Measurements from ENCODE around the gene TMEM62.
"Not testable (repeated sequence)": the region's sequence is repeated elsewhere in the genome, so short reads cannot be mapped to it uniquely, and the experiment has no call there.

Gene TMEM62

DNA sequence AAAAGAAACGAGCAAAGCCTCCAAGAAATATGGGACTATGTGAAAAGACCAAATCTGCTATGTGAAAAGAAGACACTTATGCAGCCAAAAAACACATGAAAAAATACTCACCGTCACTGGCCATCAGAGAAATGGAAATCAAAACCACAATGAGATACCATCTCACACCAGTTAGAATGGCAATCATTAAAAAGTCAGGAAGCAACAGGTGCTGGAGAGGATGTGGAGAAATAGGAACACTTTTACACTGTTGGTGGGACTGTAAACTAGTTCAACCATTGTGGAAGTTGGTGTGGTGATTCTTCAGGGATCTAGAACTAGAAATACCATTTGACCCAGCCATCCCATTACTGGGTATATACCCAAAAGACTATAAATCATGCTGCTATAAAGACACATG, 43.8 kb downstream of the TMEM62 start:
- not testable (repeated sequence) for DNase-seq (ENCODE audit: low read depth, low spot score)

DNA sequence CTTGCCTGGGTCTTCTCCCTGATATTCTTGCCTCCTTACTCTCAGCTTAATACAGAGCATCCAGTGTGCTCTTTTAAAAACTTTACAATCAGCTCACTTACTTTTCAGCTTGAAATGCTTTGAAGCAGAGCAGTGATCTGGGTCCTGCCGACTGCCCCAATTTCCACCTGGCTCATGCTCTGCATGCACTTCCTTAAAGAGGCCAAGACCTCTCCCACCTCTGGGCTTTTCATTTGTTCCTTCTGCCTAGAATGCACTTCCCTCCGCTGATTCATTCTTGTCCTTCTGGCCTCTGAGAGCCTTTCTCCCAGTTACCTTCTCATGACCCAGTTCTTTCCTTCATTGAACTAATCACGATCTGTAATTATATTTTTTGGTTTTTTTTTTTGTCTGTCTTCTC, 49.9 kb downstream of the TMEM62 start:
- no peak for DNase-seq (ENCODE audit: low read depth, low spot score)

DNA sequence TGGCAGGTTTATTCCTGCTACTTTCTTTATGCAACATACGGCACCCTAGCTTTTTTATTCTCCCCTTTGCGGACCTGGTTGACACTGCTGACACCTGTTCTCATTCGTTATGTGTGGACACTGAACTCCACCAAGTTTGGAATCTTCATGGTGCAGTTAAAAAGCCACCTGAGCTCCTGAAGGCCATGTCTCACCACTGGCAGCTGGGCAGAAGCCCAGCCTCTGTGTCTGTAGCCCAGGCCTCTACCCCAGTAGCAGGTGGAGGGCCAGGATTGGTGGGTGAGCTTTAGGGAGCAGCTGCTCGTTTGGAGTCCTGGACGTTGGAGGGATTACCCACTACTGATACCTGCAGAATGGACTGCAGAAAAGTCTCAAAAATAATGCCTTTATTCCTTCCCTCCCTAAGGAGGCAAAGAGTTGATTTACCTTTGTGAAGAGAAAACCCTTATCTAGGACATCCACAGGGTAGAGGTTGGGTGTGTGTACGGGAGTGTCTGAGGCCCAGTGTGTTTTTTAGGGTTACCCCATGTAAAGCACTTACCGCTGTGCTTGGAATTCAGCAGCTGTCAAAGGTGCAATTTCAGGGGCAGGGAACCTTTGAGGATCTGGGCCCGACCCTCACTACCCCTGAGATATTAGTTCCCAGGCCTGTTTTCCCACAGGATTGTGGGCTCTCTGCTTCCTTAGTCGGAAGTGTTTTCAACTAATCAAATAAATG, 51.2 kb downstream of the TMEM62 start:
- no peak for DNase-seq (ENCODE audit: low read depth, low spot score)

DNA sequence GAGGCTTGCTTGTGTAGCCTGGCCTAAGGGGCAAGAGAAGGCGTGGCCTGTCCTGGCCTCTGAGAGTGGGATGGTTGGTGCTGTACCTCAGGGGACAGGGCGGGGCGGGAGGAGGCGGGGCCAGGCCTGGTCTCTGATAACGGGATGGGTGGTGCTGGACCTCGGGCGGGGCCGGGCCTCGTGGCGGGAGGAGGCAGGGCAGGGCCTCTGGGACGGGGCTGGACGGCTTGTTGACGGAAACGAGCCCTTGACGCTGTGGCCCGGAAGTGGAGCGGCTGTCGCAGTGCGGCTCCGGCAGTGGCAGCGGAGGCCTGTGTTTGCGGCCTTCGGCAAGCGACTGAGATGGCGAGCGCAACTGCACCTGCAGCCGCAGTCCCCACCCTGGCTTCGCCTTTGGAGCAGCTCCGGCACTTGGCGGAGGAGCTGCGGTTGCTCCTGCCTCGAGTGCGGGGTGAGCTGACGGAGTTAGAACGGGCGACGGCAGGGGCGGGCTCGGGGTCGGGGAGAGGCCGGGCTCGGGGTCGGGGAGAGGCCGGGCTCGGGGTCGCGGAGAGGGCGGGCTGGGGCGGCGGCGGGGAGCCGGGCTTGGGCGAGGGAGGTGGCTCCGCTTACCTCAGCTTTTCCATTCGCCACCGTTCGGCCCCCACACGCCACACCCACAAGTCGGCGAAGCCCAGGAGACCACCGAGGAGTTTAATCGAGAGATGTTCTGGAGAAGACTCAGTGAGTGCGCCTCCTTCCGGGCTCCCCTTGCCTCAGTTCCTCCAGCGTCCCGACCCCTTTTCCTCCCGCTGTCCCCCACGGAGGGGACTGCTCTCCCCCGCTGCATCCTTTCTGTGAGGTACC, 52.0 kb downstream of the TMEM62 start, which contains the start of gene CCNDBP1:
TSS of gene CCNDBP1 (plus strand) at position 247 of the 846 bp plus-strand sequence. CDS start at position 343, 96 bp downstream.
- DNase-seq (ENCODE audit: low read depth, low spot score): no peak

DNA sequence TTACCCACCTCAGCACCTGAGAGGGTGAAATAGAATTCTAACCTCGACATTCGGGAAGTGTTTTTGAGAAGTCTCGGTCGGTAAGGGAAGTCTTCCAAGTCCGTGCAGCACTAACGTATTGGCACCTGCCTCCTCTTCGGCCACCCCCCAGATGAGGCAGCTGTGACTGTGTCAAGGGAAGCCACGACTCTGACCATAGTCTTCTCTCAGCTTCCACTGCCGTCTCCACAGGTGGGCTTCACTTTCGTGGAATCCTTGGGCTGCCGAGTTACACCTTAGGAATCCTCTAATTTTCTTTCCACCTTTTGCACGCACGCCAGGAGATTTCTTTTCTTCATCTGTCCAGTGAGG, 52.6 kb downstream of the TMEM62 start:
- no peak for DNase-seq (ENCODE audit: low read depth, low spot score)

DNA sequence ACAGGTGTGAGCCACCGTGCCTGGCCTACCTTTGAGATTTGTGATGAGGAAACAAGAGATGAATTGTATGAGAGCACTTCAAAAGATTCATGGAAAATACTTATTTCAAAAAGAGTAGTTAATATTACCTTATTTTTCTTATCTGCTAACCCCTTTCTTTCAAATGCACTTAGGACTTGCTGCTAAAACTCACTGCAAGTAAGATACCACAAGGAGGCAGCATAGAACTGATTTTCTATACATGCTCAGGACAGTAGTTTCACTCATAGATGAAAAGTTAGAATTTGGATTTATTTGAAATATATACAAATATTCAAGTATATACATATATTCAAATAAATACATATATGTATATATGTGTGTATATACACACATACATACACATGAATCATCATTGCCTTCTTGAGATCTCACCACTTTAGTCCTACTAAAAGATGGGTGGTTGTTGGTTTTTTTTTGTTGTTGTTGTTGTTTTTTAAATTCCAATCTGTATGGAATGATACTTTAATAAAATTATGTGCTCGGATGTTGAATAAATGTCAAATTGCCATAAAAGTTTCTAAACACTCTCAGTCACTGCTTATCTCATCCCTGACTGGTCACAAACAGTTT, 54.3 kb downstream of the TMEM62 start:
- no peak for DNase-seq (ENCODE audit: low read depth, low spot score)

DNA sequence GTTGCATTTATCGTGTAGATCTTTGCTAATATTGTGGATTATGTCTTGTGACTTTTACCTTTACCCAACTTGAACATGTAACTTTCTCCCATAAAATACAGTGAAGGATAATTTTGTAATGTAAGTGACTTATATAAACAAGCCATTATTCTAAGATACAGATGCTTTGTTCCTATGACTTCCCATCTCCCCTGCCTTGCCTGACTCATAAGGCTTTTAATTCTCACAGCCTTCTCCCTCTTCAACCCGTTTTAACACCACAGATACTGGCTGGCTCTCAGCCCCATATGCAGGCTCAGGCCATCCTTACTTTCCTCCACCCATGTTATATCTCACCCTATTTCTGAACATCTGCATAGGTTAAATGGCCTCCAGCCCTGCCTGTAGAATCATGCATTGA, 55.9 kb downstream of the TMEM62 start:
- DNase-seq (ENCODE audit: low read depth, low spot score): no peak

DNA sequence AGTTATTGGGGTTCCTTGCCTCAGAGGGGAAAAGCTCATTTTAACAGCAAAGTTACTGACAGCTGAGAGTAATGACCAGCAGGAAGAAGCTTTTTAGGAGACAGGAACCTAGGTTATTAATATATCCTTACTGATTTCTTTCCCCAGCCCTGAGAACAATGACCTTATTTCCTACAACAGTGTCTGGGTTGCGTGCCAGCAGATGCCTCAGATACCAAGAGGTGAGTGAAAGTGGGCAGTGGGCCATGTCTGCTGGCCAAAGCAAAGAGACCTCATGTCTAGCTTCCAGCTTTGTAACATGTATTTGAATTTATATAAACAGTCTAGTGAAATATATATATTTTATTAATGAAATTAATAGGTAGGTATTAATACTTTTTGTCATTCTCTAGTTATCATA, 56.8 kb downstream of the TMEM62 start:
- DNase-seq (ENCODE audit: low read depth, low spot score): no peak

DNA sequence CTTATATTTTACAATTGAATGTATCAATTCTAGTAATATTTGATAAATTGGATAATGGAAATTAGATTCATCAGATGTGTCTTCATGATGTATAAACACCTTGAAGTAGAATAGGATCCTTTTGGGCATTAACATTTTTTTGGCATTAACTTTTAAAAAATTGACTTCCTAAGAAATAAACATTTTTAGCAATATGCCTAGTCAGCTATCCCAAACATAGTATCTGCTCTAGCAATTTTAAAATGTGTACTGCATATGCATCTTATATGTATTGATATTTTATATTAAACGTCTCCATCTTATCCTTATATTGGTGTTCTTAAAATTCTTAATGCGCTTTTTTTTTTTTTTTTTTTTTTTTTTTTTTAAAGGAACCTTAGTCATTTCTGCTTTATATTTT, 60.3 kb downstream of the TMEM62 start:
- DNase-seq (ENCODE audit: low read depth, low spot score): no peak

DNA sequence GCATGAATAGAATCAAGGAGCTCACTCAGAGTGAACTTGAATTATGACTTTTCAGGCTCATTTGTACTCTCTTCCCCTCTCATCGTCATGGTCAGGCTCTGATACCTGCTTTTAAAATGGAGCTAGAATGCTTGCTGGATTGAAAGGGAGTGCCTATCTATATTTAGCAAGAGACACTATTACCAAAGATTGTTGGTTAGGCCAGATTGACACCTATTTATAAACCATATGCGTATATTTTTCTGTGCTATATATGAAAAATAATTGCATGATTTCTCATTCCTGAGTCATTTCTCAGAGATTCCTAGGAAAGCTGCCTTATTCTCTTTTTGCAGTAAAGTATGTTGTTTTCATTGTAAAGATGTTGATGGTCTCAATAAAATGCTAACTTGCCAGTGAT, 61.4 kb downstream of the TMEM62 start:
- no peak for DNase-seq (ENCODE audit: low read depth, low spot score)

DNA sequence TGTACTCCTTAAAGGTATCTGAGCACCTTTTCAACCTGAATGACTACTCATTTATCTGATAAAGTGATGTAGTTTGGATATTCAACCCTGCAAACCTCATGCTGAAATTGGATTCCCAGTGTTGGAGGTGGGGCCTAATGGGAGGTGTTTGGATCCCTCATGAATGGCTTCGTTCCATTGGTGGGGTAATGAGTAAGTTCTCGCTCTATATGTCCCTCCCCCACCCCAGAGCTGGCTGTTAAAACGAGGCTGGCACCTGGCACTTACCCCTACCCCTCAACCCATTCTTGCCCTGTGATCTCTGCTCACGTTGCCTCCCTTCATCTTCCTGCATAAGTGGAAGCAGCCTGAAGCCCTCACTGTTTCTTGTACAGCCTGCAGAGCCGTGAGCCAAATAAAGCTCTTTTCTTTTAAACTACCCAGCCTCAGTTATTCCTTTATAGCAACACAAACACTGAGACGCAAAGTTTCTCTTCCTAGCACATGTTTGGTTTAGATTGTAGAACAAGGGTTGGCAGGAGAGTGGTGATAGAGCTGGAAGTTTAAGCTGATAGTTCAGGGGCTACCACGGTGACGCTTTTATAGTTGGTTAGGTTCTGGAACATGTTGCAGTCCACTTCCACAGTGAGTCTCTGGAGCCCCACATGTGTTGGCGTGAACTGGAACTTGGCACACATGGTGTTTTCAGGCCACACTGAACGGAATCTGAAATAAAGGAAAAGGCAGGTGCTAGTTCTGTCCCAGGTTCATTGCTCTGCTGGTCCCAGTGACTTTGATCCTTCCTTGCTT, 63.6 kb downstream of the TMEM62 start:
- DNase-seq (ENCODE audit: low read depth, low spot score): no peak

DNA sequence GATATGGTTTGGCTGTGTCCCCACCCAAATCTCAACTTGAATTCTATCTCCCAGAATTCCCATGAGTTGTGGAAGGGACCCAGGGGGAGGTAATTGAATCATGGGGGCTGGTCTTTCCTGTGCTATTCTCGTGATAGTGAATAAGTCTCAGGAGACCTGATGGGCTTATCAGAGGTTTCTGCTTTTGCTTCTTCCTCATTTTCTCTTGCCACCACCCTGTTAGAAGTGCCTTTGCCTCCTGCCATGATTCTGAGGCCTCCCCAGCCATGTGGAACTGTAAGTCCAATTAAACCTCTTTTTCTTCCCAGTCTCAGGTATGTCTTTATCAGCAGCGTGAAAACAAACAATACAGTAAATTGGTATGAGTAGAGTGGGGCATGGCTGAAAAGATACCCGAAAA, 64.4 kb downstream of the TMEM62 start:
- not testable (repeated sequence) for DNase-seq (ENCODE audit: low read depth, low spot score)

DNA sequence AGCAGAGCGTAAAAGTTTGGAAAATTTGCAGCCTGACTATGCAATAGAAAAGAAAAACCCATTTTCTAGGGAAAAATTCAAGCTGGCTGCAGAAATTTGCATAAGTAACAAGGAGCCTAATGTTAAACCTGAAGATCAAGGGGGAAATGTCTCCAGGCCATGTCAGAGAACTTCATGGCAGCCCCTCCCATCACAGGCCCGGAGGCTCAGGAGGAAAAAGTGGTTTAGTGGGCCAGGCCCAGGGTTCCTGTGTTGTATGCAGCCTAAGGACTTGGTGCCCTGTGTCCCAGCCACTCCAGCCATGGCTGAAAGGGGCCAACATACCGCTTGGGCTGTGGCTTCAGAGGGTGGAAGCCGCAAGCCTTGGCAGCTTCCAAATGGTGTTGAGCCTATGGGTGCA, 65.2 kb downstream of the TMEM62 start:
- not testable (repeated sequence) for DNase-seq (ENCODE audit: low read depth, low spot score)

DNA sequence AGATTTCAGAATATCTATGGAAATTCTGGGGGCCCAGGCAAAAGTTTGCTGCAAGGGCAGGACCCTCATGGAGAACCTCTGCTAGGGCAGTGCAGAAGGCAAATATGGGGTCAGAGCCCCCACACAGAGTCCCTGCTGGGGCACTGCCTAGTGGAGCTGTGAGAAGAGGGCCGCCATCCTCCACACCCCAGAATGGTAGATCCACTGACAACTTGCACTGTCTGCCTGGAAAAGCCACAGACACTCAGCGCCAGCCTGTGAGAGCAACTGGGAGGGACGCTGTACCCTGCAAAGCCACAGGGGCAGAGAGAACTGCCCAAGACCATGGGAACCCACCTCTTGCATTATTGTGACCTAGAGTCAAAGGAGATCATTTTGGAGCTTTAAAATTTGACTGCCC, 65.6 kb downstream of the TMEM62 start:
- no peak for DNase-seq (ENCODE audit: low read depth, low spot score)

DNA sequence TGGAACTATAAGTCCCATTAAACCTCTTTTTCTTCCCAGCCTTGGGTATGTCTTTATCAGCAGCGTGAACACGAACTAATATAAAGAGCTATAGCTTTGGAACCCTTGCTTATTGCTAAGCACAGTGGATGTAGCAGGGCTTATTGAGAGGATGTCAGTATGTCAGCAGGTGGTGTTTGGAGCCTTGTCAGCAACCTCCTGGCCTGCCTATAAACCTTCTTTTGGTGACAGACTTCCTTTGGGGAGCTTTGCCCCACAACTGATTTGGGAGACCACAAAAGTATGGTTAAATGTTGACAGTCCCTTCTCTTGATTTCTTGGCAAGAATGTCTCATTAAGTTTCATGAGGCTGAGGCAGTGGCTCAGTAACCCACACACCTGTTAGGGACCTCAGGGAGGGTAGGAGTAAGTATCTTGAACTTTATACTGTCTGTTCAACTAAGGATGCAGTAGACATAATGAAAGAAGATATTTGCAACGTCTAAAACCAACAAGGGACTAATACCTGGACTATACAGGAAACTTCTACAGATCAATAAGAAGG, 66.6 kb downstream of the TMEM62 start:
- no peak for DNase-seq (ENCODE audit: low read depth, low spot score)

DNA sequence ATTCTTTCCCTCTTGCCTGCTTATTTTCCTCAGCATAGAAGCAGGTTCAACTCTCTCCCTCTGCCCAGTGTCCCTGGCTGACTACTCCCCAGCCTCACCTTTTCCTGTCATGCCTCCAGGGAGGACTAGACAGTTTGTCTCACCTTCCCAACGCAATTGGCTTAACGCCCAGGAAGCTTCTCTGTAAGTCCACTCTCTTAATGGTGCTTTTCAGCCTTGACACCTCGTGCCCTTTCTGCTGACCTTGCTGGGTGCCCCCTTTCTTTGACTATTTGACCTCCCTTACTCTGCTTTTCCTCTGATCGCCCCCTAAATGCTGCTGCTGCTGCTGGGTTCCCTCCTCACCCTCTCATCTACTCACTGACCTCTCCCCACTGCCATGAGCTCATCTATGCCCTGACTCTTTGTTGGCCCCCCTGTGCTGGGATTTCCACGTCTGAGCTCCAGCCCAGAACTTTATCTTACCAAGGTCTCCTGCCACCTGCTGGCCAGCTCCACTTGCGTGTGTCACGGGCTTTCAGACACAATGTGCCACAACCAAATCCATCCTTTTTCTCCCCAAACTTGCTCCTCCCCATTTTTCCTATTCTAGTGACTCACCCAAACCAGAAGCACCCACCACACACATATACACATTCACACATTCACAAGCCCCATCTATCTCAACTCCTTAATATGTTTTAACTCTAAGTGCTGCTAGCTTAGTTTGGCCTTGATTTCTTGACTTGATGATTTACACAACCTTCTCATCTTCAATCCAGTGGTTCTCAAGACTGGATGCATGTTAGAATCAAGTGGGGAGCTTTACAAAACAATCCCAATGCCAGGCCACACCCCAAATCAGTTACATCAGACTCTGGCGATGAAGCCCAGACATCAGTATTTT, 70.9 kb downstream of the TMEM62 start:
- peak; percentile 13 for DNase-seq (ENCODE audit: low read depth, low spot score)

DNA sequence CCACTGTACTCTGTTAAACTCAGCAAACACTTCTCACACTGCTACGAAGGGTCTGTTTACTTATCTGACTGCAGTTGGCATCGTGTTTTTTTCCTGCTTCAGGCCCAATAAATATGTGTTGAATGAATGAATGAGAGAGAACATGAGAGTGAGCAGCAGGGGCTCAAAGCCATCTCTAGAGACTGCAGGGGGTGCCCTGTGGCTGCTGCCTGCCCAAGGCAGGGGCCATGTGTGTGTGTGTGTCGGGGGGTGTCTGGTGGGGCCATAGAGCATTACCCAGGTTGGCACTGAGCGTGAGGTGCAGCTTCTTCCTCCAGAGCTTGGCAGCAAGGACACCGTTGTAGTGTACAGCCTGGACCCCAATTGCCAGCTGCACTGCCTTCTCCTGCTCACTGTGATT, 72.7 kb downstream of the TMEM62 start:
- no peak for DNase-seq (ENCODE audit: low read depth, low spot score)

DNA sequence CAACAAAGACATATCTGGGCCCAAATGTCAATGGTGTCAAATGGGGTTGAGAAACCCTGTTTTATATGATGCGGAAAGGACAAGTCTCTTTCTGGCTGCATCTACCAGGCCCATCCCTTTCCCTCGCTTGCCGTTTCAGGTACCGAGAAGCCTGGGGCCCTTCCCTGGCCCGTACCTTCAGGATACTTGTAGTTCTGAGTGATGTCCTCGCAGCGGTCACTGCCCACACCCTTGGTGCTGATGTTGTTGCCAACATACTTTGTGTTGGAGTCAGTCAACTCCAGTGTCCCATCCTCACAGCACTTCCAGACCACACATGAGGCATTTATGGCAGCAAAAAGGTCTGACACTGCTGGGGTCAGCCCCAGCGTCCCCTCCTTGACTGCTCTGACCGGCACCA, 73.6 kb downstream of the TMEM62 start:
- no peak for DNase-seq (ENCODE audit: low read depth, low spot score)

DNA sequence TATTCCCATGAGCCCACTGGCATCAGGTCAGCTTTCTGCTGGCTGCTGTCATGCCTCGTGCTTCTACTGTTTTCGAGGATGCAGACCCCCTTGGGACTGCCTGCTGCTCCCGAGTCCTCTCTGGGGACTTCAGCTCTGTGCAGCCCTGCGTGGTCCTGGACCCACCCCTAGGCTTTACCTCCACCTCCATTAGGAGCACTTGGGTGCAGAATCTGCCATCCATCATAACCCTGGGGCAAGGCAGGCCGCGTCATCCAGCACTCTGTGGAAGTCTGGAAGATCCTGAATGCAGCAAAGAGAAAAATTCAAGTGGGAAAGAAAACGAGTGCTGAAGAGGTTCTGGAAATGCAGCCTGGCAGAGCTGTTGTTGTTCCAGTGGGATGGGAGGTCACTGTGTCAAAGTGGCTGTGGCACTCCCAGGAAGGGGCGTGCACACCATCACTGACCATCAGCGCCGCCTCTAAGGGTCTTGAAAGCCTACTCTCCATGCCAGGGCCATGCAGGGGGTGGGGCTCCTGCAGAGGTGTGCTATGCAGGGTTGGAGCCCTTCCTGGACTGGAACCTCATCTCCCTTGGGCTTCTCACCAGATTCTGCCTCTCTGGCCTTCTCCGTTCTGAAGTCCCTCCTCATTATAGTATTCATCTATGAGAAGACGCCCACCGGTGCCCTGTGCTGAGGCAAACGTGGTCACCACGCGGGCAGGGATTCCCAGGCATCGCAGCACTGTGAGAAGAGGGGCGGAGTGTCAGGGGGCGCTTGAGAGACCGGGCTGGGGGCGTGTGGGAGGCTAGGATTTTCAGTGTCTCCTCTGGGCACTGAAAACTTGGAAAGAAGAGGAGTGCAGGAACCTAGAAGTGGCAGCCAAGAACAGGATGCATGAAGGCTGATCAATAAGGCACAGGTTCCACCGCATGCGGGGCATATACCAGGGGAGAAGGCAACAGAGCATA, 74.9 kb downstream of the TMEM62 start:
- no peak for DNase-seq (ENCODE audit: low read depth, low spot score)

Data from smooth muscle cell of the brain vasculature (primary cell).